ENCODE results near the gene ZNF266.

The ZNF266 gene

DNA sequence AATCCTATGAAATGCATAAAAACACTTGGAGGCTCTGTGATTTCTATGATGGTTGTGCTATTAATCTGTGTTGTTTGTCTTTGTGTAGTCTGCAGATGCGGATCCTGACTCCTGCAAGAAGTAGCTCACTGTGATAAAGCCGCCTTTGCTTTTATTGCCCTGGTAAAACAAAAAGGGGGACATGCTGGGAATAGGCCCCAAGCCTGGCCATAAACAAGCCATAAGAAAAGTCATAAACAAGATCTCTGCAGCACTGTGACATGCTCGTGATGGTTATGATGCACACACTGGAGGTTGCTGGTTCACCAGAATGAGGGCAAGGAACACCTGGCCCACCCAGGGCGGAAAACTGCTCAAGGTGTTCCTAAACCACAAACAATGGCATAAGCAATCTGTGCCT is 26.6 kb upstream of the ZNF266 start:
- Histone ChIP-seq H3K4me2 (ENCODE audit: low read length) (no peak overlapping the region), H2AFZ (ENCODE audit: low read depth, low read length) (no peak overlapping the region), H3K27ac (ENCODE audit: low read length) (no peak overlapping the region), H3K9ac (ENCODE audit: low read length) (no peak overlapping the region), H3K4me3 (ENCODE audit: low read length) (no peak overlapping the region), H3K27me3 (ENCODE audit: low read depth, low read length) (no peaks in the 10 kb centered on the region), H3K4me1 (ENCODE audit: low read length) (no peaks in the 10 kb centered on the region), H3K79me2 (ENCODE audit: low read length) (no peaks in the 10 kb centered on the region), H3K9me3 (ENCODE audit: insufficient read depth, low read length) (peaks cover 25% of the 10 kb centered on the region), H4K20me1 (ENCODE audit: insufficient read depth, low read length) (no peaks in the 10 kb centered on the region), H3K36me3 (replicated peaks; ENCODE audit: low read depth, low read length) (no peaks in the 10 kb centered on the region)
- TF ChIP-seq CTCF (IDR thresholded peaks at IDR 0.05; ENCODE audit: low read depth, low read length): no peak
- TF ChIP-seq EZH2phosphoT487 (IDR thresholded peaks at IDR 0.05; ENCODE audit: low read depth): no peak

- H3K79me2 ChIP-seq (ENCODE audit: low read length): no peaks in the 10 kb centered on the region
- no peaks in the 10 kb centered on the region for H3K27me3 ChIP-seq (ENCODE audit: low read depth, low read length)
- no peak overlapping the region for H3K4me2 ChIP-seq (ENCODE audit: low read length)
- H4K20me1 ChIP-seq (ENCODE audit: insufficient read depth, low read length): no peaks in the 10 kb centered on the region
- H2AFZ ChIP-seq (ENCODE audit: low read depth, low read length): no peak overlapping the region
- no peak overlapping the region for H3K27ac ChIP-seq (ENCODE audit: low read length)
- no peak overlapping the region for H3K4me3 ChIP-seq (ENCODE audit: low read length)
- H3K9me3 ChIP-seq (ENCODE audit: insufficient read depth, low read length): peaks cover 25% of the 10 kb centered on the region
- H3K4me1 ChIP-seq (ENCODE audit: low read length): no peaks in the 10 kb centered on the region
- H3K36me3 ChIP-seq (replicated peaks; ENCODE audit: low read depth, low read length): no peaks in the 10 kb centered on the region
- no peak for TF ChIP-seq EZH2phosphoT487 (IDR thresholded peaks at IDR 0.05; ENCODE audit: low read depth)
- no peak for TF ChIP-seq CTCF (IDR thresholded peaks at IDR 0.05; ENCODE audit: low read depth, low read length)
- no peak overlapping the region for H3K9ac ChIP-seq (ENCODE audit: low read length)
Measured at GRCh38 chr19:9456018-9456689, 20.8 kb upstream of the ZNF266 start.

- TF ChIP-seq CTCF (IDR thresholded peaks at IDR 0.05; ENCODE audit: low read depth, low read length): no peak
- TF ChIP-seq EZH2phosphoT487 (IDR thresholded peaks at IDR 0.05; ENCODE audit: low read depth): no peak
- Histone ChIP-seq H3K79me2 (ENCODE audit: low read length) (no peaks in the 10 kb centered on the region), H3K4me2 (ENCODE audit: low read length) (no peak overlapping the region), H3K27ac (ENCODE audit: low read length) (no peak overlapping the region), H3K9me3 (ENCODE audit: insufficient read depth, low read length) (peaks cover 42% of the 10 kb centered on the region), H3K27me3 (ENCODE audit: low read depth, low read length) (no peaks in the 10 kb centered on the region), H2AFZ (ENCODE audit: low read depth, low read length) (no peak overlapping the region), H3K4me1 (ENCODE audit: low read length) (no peaks in the 10 kb centered on the region), H3K4me3 (ENCODE audit: low read length) (no peak overlapping the region), H4K20me1 (ENCODE audit: insufficient read depth, low read length) (no peaks in the 10 kb centered on the region), H3K9ac (ENCODE audit: low read length) (no peak overlapping the region), H3K36me3 (replicated peaks; ENCODE audit: low read depth, low read length) (no peaks in the 10 kb centered on the region)
Measured at GRCh38 chr19:9453953-9454352, 18.6 kb upstream of the ZNF266 start.

DNA sequence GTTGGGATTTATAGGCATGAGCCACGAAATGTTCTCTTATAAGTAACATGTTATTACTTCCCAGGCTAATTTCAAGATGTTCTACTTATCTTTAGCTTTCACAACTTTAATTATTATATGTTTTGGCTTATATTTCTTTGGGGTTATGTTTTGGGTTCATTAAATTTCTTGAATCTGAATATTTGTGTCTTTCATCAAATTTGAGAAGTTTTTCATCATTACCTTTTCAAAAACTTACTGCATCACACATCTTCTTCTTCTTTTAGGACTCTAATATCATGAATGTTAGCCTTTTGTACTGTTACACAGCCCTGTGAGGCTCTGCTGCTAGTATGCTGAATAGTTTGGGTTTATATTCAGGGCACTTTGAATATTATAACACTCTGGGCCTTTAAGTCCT is 9.7 kb upstream of the ZNF266 start:
- H3K4me2 ChIP-seq (ENCODE audit: low read length): no peak overlapping the region
- peaks cover 27% of the 10 kb centered on the region for H3K36me3 ChIP-seq (replicated peaks; ENCODE audit: low read depth, low read length)
- peaks cover 44% of the 10 kb centered on the region for H3K9me3 ChIP-seq (ENCODE audit: insufficient read depth, low read length)
- no peaks in the 10 kb centered on the region for H4K20me1 ChIP-seq (ENCODE audit: insufficient read depth, low read length)
- no peak overlapping the region for H2AFZ ChIP-seq (ENCODE audit: low read depth, low read length)
- no peak overlapping the region for H3K9ac ChIP-seq (ENCODE audit: low read length)
- TF ChIP-seq CTCF (IDR thresholded peaks at IDR 0.05; ENCODE audit: low read depth, low read length) (no peak), EZH2phosphoT487 (IDR thresholded peaks at IDR 0.05; ENCODE audit: low read depth) (no peak)
- H3K79me2 ChIP-seq (ENCODE audit: low read length): no peaks in the 10 kb centered on the region
- no peaks in the 10 kb centered on the region for H3K27me3 ChIP-seq (ENCODE audit: low read depth, low read length)
- no peak overlapping the region for H3K27ac ChIP-seq (ENCODE audit: low read length)
- H3K4me3 ChIP-seq (ENCODE audit: low read length): no peak overlapping the region
- no peaks in the 10 kb centered on the region for H3K4me1 ChIP-seq (ENCODE audit: low read length)
